Testis (tissue), 2 donors: ENCODE results near the gene CORIN.

ENCODE experiments used
- POLR2A ChIP-seq: fragments of 450-650 bp; IDR thresholded peaks from one replicate; pipeline ENCODE4 v1.6.1; 2017; ENCODE audit warnings: antibody characterized with exemption, mild to moderate bottlenecking, moderate library complexity
- TF ChIP-seq, protein P1 (sequence below), 3 experiments: fragments of 450-650 bp in 2 of 3; fragments of 200-600 bp in 1 of 3; sonication (generic) in 1 of 3; IDR thresholded peaks; one replicate each; pipeline ENCODE4 v1.5.1; 2016 to 2019; ENCODE audit warnings: antibody characterized with exemption in 3 of 3, mild to moderate bottlenecking in 2 of 3, moderate library complexity in 1 of 3

DNA sequence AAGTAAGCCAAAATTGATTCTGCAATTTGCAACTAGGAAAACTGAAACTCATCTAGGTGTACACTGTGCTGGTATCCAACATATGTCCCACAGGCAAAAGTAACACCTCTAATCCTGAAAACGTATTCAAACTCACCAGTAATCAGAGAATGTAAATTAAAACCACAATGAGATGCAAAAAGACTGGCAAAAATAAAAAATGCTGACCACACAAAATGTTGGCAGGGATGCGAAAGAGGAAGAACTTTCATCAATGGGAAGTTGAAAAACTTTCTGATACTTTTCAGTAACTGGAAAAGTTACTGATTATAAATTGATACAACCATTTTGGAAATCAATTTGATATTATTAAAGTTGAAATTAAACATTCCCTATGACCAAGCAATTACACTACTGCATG lies 20.1 kb upstream of the CORIN start:
- TF ChIP-seq, protein P1, sequence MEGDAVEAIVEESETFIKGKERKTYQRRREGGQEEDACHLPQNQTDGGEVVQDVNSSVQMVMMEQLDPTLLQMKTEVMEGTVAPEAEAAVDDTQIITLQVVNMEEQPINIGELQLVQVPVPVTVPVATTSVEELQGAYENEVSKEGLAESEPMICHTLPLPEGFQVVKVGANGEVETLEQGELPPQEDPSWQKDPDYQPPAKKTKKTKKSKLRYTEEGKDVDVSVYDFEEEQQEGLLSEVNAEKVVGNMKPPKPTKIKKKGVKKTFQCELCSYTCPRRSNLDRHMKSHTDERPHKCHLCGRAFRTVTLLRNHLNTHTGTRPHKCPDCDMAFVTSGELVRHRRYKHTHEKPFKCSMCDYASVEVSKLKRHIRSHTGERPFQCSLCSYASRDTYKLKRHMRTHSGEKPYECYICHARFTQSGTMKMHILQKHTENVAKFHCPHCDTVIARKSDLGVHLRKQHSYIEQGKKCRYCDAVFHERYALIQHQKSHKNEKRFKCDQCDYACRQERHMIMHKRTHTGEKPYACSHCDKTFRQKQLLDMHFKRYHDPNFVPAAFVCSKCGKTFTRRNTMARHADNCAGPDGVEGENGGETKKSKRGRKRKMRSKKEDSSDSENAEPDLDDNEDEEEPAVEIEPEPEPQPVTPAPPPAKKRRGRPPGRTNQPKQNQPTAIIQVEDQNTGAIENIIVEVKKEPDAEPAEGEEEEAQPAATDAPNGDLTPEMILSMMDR (IDR thresholded peaks at IDR 0.05): no peak
- no peak for TF ChIP-seq POLR2A
